HEK293 (cell line): ENCODE results near the gene C8A.

Experiments
- ZEB2 ChIP-seq: fragments of 450-650 bp; formaldehyde crosslinking; IDR thresholded peaks from 2 replicates; pipeline ENCODE4 v1.5.1; 2016; ENCODE audit warnings: missing biosample characterization, missing genetic modification characterization
- ZFHX2 ChIP-seq: fragments of 450-650 bp; formaldehyde crosslinking; conservative IDR thresholded peaks from 2 replicates; pipeline ENCODE4 v1.5.1; 2016; ENCODE audit warnings: missing biosample characterization, missing genetic modification characterization
- ZNF112 ChIP-seq: fragments of 450-650 bp; formaldehyde crosslinking; IDR thresholded peaks from 2 replicates; pipeline ENCODE4 v1.5.0; 2017; ENCODE audit warnings: missing biosample characterization, missing genetic modification characterization
- ZNF121 ChIP-seq: fragments of 450-650 bp; formaldehyde crosslinking; IDR thresholded peaks from 2 replicates; pipeline ENCODE4 v1.5.1; 2016; ENCODE audit warnings: missing biosample characterization, missing genetic modification characterization
- ZNF596 ChIP-seq: fragments of 450-650 bp; IDR thresholded peaks from 2 replicates; pipeline ENCODE4 v1.5.0; 2018; ENCODE audit warnings: missing biosample characterization, mild to moderate bottlenecking, missing genetic modification characterization, moderate library complexity
- TF ChIP-seq, protein P1 (sequence below): fragments of 450-650 bp; formaldehyde crosslinking; IDR thresholded peaks from 2 replicates; pipeline ENCODE4 v1.5.1; 2016; ENCODE audit warnings: missing biosample characterization, missing genetic modification characterization
- TF ChIP-seq, protein P2 (sequence below): fragments of 450-650 bp; formaldehyde crosslinking; conservative IDR thresholded peaks from 2 replicates; pipeline ENCODE4 v1.5.1; 2016; ENCODE audit warnings: low read depth, missing biosample characterization, missing genetic modification characterization
- TF ChIP-seq, protein P3 (sequence below): sonication (generic); formaldehyde crosslinking; IDR thresholded peaks from 2 replicates; pipeline ENCODE4 v1.8.1; 2022; ENCODE audit warnings: mild to moderate bottlenecking, moderate library complexity, missing genetic modification reagents
- TF ChIP-seq, protein P4 (sequence below): fragments of 450-650 bp; formaldehyde crosslinking; IDR thresholded peaks from 2 replicates; pipeline ENCODE4 v1.5.1; 2016; ENCODE audit warnings: missing biosample characterization, missing genetic modification characterization, borderline replicate concordance

DNA sequence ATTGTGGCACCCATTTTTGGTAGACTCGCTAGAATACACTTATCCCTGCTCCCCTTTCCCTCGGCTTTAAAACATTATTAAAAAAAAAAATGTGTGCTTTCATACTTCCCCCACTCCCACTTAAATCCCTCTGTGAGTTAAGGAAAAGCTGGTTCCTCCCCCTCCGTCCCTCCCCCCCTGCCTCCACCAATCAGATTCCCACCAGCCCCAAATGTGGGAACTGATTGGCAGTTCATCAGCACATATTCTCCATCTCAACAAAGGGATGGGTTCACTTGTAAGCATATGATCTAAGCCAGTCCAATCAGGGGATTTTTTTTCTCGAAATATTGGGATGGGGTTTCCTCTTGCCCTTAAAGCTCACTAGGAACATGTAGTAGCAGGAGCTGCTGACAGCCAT, 24.5 kb upstream of the C8A start:
- TF ChIP-seq, protein P1, sequence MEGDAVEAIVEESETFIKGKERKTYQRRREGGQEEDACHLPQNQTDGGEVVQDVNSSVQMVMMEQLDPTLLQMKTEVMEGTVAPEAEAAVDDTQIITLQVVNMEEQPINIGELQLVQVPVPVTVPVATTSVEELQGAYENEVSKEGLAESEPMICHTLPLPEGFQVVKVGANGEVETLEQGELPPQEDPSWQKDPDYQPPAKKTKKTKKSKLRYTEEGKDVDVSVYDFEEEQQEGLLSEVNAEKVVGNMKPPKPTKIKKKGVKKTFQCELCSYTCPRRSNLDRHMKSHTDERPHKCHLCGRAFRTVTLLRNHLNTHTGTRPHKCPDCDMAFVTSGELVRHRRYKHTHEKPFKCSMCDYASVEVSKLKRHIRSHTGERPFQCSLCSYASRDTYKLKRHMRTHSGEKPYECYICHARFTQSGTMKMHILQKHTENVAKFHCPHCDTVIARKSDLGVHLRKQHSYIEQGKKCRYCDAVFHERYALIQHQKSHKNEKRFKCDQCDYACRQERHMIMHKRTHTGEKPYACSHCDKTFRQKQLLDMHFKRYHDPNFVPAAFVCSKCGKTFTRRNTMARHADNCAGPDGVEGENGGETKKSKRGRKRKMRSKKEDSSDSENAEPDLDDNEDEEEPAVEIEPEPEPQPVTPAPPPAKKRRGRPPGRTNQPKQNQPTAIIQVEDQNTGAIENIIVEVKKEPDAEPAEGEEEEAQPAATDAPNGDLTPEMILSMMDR = no peak
- TF ChIP-seq ZEB2 (tag by site-specific recombination) = no peak
- TF ChIP-seq ZFHX2 (tag by site-specific recombination) = no peak
- TF ChIP-seq ZNF596 = no peak
- TF ChIP-seq, protein P2, sequence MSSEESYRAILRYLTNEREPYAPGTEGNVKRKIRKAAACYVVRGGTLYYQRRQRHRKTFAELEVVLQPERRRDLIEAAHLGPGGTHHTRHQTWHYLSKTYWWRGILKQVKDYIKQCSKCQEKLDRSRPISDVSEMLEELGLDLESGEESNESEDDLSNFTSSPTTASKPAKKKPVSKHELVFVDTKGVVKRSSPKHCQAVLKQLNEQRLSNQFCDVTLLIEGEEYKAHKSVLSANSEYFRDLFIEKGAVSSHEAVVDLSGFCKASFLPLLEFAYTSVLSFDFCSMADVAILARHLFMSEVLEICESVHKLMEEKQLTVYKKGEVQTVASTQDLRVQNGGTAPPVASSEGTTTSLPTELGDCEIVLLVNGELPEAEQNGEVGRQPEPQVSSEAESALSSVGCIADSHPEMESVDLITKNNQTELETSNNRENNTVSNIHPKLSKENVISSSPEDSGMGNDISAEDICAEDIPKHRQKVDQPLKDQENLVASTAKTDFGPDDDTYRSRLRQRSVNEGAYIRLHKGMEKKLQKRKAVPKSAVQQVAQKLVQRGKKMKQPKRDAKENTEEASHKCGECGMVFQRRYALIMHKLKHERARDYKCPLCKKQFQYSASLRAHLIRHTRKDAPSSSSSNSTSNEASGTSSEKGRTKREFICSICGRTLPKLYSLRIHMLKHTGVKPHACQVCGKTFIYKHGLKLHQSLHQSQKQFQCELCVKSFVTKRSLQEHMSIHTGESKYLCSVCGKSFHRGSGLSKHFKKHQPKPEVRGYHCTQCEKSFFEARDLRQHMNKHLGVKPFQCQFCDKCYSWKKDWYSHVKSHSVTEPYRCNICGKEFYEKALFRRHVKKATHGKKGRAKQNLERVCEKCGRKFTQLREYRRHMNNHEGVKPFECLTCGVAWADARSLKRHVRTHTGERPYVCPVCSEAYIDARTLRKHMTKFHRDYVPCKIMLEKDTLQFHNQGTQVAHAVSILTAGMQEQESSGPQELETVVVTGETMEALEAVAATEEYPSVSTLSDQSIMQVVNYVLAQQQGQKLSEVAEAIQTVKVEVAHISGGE (tag by site-specific recombination) = no peak
- no peak for TF ChIP-seq ZNF121 (tag by site-specific recombination)
- TF ChIP-seq ZNF112 (tag by site-specific recombination) = no peak
- TF ChIP-seq, protein P3, sequence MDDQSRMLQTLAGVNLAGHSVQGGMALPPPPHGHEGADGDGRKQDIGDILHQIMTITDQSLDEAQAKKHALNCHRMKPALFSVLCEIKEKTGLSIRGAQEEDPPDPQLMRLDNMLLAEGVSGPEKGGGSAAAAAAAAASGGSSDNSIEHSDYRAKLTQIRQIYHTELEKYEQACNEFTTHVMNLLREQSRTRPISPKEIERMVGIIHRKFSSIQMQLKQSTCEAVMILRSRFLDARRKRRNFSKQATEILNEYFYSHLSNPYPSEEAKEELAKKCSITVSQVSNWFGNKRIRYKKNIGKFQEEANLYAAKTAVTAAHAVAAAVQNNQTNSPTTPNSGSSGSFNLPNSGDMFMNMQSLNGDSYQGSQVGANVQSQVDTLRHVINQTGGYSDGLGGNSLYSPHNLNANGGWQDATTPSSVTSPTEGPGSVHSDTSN (CRISPR knock-in tag) = no peak
- TF ChIP-seq, protein P4, sequence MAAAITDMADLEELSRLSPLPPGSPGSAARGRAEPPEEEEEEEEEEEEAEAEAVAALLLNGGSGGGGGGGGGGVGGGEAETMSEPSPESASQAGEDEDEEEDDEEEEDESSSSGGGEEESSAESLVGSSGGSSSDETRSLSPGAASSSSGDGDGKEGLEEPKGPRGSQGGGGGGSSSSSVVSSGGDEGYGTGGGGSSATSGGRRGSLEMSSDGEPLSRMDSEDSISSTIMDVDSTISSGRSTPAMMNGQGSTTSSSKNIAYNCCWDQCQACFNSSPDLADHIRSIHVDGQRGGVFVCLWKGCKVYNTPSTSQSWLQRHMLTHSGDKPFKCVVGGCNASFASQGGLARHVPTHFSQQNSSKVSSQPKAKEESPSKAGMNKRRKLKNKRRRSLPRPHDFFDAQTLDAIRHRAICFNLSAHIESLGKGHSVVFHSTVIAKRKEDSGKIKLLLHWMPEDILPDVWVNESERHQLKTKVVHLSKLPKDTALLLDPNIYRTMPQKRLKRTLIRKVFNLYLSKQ (tag by site-specific recombination) = no peak
